NCI-H524 treated with DMSO at 0.1 percent for 48 hours (cell line): ENCODE measurements around the gene TSHZ1.

ENCODE experiments used
- DNase-seq: peaks from one replicate; lab custom pipeline; 2025; lab: John Stamatoyannopoulos, UW

TSHZ1 gene

DNA sequence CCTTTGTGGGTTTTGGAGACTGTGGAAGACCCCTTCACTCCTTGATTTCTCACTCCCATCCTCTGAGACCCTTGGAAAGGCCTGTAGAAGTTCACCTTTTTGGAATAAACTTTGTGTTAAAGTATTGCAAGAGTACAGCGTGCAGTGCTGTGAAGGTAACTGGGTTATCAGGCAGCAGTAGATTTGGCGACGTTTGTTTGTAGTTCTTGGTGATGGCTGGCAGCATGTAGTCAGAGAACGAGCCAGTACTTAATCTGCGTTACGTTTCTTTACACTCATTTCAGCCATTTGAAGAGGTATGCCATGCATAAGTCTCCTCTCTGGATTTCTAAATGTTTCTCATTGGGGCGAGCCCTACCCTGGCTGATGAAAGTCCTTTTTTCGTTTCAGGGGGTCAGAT lies 64.6 kb downstream of the TSHZ1 start:
- no peak for DNase-seq

DNA sequence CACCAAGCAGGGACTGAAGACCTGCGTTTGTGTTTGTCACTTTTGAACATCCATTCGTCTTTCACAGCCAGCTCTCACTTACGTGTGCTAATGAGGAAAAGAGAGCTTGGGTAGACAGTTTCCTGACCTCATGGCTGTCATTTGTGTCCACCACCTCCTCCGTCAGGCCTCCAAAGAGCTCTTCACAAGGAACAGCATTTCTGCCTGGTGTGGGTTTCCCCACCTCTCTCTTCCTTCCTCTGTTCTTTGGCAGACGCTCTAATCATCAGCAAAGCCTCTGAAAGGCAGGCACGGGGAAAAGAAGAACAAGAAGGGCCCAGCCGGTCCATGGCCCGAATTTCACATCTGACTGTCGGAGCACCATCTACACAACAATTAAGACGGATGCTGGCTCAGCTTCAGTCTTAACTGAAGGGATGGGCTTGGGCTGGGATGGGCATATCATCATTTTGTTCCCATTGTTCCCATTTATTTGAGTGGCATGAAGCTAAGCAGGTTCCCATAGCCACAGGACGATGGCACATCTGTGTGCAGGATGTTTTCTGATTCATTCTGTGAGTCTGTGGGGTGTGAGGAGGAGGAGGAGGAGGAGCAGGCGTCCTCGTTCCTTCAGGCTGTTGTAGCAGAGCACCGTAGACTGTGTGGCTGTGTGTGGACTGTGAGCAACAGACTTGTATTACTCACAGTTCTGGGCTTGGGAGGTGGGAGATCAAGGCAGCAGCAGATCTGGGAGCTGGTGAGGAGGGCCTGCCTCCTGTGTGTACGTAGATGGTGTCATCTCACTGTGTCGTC lies 66.4 kb downstream of the TSHZ1 start:
- no peak for DNase-seq

DNA sequence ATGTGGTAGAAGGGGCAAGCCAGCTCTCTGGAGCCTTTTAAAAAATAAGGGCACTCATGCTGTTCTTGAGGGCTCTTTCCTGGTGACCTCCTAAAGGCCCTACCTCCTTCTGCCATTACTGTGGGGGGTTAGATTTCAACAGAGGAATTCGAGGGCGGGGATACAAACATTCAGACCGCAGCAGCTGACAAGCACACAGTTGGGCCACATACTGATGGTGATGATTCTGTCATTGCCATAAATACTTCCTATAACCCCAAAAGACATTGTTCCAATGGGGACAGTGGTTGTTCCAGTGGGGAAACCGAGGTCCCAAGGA lies 67.0 kb downstream of the TSHZ1 start:
- no peak for DNase-seq

DNA sequence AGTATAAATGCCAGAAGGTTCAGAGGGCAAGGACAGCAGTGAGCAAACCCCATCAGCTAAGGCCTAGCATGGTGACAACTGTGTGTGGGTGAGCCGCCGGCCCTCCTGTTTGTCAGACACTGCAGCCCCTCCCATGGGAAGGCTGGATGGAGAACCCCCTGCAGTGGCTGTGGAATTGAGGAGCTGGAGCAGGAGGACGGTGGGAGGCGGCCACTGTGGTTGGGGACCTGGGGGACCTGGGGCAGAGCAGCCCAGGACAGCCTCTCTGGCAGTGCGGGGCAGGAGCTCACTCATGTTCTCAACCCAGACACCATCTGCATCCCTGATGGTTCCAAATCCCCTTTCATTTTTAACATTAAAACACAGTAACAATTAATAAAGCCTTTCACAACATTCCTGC lies 68.8 kb downstream of the TSHZ1 start:
- no peak for DNase-seq

DNA sequence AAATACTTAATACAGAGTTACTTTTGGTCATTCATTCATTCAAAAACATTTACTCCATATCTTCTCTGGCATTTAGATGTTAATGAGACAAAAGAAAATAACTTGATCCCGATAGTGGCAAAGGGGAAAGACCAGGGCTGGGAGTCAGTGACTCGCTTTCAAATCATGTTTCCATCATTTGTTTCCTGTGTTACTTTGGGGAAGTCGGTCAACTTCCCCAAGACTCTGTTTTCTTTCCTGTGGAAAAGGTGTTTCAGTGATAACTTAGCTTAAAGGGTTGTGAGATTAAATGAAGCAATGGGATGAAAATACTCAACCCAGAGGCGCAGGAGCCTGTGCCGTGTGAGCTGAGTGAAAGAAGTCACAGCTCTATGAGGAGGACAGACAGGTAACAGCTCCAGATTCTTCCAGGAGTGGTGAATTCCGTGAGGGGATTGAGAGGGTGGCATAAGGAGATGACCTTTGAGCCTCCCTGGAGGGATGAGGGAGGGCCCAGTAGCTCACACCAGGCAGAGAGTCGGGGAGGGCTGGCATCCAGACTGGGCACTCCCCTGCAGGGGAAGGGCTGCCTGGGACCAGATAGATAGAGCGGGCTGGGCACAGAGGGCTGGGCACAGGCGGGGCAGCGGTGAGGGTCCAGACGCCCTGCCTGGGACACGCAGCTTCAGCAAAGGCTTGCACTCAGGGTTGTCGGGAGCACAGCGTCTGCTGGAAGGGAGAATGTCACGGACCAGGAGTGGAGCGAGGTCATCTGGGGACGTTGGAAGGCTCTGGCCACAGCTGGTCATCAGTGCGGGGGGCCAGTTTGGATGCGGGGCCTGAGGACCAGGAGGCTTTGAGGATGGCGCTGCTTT lies 70.1 kb downstream of the TSHZ1 start:
- DNase-seq: no peak

DNA sequence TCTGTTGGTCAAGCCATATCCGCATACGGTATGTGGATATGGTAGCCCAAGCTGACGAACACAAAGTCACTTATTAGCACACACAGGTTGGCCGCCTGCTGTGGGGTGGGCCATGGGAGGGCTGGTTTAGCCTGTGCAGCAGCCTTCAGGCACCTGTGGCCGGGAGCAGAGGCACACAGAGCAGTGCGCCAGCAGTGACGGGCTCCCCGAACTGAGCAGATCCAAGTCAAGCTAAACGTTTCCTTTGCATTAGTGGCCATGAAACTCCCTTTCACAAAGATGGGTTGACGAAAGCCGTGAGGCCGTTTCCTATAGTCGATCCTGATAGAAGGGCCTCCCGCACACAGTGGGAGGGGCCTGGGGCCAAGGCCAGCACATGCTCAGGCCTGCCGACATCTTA lies 72.1 kb downstream of the TSHZ1 start:
- DNase-seq: no peak

DNA sequence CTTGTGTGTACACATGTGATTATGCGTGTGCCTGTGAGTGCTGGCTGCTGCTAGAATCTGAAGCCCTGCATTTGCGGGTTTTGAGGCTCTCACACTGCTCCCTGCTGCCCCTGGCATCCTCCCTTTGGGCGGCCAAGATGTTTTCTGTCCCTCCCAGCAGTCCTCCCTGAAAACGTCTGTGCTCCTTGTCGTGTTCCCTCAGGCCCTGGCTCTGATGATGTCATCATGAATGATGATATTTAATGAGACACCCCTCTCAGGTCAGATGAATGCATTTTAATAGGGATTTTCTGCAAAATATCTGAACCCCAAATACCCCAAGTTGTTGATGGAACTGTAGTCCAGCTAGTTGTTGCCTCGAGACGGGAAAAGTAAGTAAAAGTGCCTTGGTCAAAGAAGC lies 73.1 kb downstream of the TSHZ1 start:
- DNase-seq: no peak

DNA sequence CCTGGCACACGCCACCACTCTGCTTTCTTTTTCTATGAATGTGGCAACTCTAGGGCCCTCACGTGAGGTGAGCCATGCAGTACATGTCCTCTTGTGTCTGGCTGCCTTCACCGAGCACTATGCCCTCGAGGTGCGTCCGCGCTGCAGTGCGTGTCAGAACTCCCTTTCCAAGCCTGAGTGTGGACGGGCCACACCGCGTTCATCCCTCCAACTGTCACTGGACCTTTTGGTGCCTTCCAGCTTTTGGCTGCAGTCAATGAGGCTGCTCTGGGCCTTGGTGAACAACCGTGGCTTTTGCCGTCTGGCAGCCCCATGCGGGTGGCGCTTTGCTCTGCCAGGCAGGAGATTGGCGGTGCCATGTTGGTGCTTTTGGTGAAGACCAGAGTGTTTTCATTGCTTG lies 74.0 kb downstream of the TSHZ1 start:
- DNase-seq: no peak

DNA sequence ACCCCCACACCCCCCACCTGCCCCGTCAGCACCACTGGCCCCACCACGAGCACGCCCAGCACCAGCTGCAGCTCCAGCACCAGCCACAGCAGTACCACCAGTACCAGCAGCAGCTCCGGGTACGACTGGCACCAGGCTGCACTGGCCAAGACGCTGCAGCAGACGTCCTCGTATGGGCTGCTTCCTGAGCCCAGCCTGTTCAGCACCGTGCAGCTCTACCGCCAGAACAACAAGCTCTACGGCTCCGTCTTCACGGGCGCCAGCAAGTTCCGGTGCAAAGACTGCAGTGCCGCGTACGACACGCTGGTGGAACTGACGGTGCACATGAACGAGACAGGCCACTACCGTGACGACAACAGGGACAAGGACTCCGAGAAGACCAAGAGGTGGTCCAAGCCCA lies 75.3 kb downstream of the TSHZ1 start:
- no peak for DNase-seq

DNA sequence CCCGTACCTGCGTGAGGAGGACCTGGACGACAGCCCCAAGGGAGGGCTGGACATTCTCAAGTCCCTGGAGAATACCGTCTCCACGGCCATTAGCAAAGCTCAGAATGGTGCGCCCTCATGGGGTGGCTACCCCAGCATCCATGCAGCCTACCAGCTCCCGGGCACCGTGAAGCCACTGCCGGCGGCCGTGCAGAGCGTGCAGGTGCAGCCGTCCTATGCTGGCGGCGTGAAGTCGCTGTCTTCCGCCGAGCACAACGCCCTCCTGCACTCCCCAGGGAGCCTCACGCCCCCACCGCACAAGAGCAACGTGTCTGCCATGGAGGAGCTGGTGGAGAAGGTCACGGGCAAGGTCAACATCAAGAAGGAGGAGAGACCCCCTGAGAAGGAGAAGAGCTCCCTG lies 76.4 kb downstream of the TSHZ1 start:
- DNase-seq: no peak

DNA sequence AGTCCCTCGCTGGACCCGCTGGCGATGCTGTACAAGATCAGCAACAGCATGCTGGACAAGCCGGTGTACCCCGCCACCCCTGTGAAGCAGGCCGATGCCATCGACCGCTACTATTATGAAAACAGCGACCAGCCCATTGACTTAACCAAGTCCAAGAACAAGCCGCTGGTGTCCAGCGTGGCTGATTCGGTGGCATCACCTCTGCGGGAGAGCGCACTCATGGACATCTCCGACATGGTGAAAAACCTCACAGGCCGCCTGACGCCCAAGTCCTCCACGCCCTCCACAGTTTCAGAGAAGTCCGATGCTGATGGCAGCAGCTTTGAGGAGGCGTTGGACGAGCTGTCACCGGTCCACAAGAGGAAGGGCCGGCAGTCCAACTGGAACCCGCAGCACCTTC lies 77.1 kb downstream of the TSHZ1 start:
- DNase-seq: no peak

DNA sequence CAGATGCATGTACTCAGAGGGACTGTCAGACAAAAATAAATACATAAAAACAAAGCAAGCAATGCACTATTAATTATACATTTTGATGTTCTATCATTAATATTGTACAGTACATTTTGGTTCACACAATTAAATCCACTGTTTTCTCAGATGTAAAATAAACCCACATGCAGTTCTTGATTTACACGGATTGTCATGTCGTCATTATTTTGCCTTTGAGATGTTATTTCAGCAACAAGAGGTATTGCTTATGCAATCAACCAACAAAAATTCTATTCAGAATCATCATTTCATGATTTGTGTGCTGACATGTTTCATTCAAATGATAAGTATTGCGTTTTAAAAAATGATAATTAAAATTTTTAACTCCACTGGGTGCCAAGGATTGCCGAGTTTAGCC lies 79.2 kb downstream of the TSHZ1 start:
- DNase-seq: no peak

DNA sequence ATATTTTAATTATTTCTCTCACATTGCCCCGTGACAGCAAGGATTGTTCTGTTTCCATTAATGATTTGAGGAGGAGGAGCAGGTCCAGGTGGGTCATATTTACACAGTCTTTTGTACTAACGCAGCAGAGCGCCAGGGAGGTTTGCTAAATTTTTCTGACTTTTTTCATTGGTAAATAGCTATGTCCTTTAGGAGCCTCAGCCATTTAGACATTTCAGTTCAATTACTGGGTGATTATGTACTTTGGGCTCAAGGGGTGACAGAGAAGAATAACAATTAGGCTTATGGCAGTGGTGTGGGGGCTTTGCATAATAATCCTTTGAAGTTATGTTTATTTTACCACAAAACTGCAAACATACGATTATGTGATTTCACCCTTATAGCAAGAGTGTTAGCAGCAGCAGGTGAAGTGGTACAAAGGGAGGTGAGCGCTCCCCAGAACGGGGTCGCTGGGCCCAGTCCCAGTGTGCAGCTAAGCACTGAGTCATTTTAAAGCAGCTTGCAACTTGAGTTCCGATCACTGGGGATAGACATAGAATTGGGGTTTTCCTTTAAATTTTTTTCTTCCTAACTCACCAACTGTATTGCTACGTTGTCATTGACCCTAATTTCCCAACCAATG lies 80.3 kb downstream of the TSHZ1 start:
- no peak for DNase-seq

DNA sequence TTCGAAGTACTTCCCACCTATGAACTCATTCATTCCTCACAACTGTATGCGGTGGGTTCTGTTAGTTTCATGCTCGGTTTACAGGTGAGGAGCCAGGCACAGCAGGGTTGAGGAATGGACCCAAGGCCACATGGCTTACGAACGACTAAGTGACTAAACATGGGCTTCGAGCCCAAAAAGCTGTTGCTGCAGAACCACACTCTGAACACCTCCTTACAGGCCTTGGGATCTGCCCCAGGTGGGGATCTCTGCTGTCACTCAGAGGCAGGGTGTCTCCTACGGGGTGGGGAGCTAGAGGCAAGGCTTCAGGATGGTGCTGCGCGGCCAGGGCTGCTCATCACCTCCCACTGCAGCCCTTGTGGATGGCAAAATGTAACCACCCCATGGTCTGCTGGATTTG lies 80.9 kb downstream of the TSHZ1 start:
- DNase-seq: no peak

DNA sequence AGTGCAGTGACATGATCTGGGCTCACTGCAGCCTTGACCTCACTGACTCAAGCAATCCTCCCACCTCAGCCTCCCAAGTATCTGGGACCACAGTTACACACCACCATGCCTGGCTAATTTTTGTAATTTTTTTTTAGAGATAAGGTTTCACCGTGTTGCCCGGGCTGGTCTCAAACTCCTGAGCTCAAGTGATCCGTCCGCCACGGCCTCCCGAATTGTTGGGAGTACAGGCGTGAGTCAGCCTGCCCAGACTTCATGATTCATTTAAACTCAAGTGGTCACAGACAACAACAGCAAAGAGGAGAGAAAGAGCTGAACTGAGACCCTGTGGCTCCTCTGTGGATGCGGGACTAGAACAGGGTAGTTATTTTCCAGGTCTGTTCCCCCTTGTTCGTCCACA lies 83.0 kb downstream of the TSHZ1 start:
- DNase-seq: no peak

DNA sequence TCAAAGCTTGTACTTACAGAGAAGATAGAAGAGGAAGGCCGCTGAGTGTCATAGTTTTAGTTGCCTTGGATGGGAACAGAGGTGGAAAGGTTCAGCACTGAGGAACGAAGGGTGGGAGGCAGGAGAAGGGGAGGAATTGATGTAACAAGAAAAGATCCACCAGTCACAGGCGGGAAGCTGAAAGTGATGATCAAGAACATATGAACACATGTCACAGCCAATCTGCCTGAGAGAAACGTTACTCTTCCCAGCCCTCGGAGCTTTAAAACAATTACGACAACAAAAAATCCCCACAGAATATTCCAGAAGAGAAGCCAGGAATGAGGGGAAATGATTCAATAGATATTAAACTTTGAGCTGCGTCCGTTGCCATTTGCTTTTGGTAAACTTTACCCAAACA lies 87.1 kb downstream of the TSHZ1 start:
- DNase-seq: no peak

DNA sequence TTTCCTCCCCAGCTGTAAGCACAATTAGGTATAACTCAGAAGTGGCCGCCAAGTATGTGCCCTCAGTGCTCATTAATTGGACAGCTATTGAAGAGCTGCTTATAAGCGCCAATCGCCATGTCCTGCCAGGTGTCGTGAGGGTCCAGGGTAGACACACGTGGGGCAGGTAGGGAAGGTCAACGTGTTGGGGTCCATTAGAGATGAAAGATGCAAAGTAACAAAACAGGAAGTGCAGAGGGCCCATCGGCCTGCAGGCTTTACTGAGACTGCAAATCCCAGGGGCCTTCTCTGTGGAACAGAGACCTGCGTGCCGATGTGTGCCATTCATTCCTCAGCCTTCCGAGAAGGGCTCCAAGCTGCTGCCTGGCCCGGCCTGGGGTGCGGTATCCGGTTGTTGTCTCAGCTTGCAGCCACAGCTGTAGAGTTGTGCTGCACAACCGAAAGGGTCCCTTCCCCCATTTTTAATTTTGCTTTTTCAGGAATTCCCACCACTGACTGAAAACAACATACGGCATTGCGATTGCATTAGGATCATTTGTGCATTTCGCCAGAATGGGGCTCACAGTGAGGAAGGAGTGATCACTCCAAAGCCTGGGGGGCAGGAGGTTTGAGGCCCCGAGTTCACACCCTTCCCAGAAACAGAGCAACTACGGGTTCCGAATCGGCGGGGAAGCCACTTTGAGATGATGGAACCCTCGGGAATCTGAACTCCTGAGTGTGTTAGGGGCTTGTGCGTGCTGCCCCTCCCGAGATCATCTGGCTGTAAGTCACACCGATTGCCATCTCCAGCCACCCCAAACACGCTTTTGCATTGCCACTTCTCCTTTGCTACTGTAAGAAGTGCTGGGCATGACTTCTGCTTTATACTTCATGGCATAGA lies 94.3 kb downstream of the TSHZ1 start:
- DNase-seq: no peak

DNA sequence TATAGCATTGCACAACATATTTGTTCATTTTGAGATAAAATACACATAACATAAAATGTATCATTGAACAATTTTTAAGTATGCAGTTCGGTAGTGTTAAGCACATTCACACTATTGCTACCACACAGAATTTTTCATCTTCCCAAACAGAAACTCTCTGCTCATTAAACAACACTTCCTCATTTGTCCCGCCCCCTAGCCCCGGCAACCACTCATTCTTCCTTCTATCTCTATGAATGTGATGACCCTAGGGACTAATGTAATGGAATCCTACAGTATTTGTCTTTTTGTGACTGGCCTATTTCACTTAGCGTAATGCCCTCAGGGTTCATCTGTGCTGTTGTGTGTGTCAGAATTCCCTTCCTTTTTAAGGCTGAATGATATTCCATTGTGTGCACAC lies 95.4 kb downstream of the TSHZ1 start:
- DNase-seq: no peak

DNA sequence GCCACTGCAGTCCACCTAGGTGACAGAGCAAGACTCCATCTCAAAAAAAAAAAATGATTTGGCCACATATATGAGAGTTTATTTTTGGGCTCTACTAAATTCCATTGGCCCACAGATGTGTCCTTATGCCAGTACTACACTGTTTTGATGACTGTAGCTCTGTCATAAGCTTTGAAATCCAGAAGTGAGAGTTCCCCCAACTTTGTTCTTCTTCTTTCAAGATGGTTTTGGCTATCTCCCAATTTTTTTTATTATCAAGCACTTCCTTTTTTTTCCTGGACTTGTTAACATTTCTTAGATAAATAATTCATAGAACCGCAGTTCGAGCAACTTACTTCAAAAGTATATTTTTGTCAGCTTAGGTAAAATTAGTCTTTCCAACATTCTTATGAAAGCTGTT lies 96.9 kb downstream of the TSHZ1 start:
- DNase-seq: no peak

DNA sequence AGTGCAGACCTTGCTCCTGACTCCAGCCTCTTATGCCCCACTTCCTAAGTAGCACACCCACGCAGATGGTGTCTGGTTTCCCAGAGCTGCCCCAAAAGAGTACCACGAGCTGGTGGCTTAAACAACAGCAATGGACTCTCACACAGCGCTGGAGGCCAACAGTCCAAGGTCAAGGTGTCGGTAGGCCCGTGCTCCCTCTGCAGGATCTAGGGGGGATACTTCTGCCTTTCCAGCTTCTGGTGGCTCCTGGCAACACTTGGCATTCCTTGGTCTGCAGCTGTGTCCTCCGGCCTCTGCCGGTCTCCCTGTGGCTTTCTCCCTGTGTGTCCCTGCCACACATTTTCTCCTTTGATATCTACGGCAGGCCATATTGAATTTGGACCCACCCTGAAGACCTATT lies 99.0 kb downstream of the TSHZ1 start:
- no peak for DNase-seq

DNA sequence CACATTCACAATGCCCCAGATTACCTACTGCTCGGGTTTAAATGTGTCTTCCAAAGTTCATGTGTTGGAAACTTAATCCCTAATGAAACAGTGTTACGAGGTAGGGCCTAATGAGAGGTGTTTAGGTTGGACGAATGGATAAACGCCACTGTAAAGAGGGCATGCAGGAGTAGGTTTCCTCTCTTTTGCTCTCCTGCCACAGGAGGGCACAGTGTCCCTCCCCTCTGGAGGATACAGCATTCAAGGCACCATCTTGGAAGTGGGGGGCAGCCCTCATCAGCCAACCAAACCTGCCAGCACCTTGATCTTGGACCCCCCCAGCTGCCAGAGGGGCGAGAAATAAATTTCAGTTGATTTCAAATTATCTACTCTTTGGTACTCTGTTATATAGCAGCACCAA lies 103.5 kb downstream of the TSHZ1 start:
- no peak for DNase-seq

DNA sequence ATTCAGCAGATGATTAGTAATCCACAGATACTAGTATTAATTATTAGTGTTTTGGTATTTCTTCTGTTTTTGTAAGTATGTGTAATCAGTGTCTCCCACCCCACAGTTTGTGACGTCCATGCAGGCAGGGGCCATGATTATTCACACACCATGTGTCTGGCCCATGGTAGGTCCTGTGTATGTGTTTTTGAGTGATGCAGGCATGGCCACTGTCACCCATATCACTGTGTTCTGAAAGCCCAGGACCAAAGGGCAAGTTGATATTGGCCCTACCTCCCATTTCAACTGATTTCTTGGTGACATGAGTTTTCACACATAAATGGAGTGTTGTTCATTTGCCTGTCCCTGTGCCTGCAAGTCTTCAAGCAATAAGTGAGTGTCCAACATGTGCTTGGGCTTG lies 104.0 kb downstream of the TSHZ1 start:
- no peak for DNase-seq
